HUES6 (cell line): ENCODE measurements around the gene CACNA1C.

ENCODE experiments used
- H3K27ac ChIP-seq: 2 replicates; pipeline ENCODE4 v1.7.0; 2013; ENCODE audit warnings: low read depth, mild to moderate bottlenecking, low read length, inconsistent platforms
- H3K27me3 ChIP-seq: 2 replicates; pipeline ENCODE4 v1.6.1; 2013; ENCODE audit warnings: low read length; ENCODE audit not compliant: control insufficient read depth, insufficient read depth
- H3K36me3 ChIP-seq: 2 replicates; pipeline ENCODE4 v1.6.1; 2013; ENCODE audit warnings: low read length; ENCODE audit not compliant: control insufficient read depth, insufficient read depth
- H3K4me1 ChIP-seq: 2 replicates; pipeline ENCODE4 v1.6.1; 2013; ENCODE audit warnings: low read length; ENCODE audit not compliant: control insufficient read depth, insufficient read depth
- H3K4me3 ChIP-seq: 2 replicates; pipeline ENCODE4 v1.5.1; 2013; ENCODE audit warnings: low read depth, low read length
- H3K9ac ChIP-seq: one replicate; pipeline ENCODE4 v1.6.1; 2013; ENCODE audit warnings: mild to moderate bottlenecking, low read length
- H3K9me3 ChIP-seq: 2 replicates; pipeline ENCODE4 v1.6.1; 2013; ENCODE audit warnings: low read depth, low read length; ENCODE audit not compliant: control insufficient read depth, insufficient read depth

CACNA1C gene

DNA sequence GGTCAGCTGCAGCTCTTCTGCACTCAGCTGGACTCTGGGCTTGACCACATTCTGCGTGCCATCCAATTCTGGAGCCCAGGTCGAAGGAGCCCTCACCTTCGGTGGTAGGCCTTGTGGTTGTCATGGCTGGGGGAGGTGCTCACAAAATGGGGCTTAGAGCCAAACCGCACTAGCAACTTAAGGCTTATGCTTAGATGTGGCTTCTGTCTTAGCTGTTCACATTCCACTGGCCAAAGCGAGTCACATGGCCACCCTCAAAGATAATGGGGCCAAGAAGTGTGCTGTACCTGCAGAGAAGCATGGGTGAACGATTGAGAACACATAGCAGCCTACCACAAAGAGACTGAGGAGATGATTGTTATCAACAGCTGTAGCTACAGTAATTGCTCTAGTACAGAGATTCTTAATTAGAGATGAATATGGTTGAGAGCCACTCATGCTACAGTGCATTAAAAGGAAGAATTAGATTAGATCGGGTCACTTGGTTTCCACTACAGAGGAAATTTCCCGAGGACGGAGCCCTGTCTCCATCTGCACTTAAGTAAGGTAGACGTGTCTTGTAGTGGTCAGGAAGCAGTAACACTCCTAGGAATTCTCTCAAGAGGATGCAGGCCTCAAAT is 407.4 kb downstream of the CACNA1C start:
- Histone ChIP-seq H3K4me1 (peaks cover 5% of the 10 kb centered on the region; the same call in 1 of the 2 replicates), H3K27ac (no peak overlapping the region), H3K9ac (no peak overlapping the region), H3K4me3 (no peak overlapping the region), H3K27me3 (no peaks in the 10 kb centered on the region), H3K9me3 (no peaks in the 10 kb centered on the region), H3K36me3 (no peaks in the 10 kb centered on the region)

DNA sequence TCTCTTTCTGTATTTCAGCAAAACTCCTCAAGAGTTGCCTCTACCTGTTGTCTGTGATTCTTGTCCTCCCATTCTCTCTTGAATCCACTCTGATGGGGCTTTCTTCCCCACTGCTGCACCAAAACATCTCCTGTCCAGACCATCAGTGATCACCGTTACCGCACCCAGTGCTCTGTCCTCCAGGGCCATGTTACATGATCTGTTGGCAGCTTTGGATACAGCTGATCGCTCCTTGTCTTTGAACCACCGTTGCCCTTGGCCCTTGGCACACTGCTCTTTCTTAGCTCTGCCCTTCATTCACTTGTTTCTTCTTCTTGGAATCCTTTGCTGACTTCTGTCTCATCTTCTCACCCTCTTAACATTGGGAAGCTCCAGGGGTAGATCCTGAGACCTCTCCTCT is 408.3 kb downstream of the CACNA1C start:
- Histone ChIP-seq H3K4me3 (no peak overlapping the region), H3K27ac (no peak overlapping the region), H3K9ac (no peak overlapping the region), H3K36me3 (no peaks in the 10 kb centered on the region), H3K9me3 (no peaks in the 10 kb centered on the region), H3K27me3 (no peaks in the 10 kb centered on the region), H3K4me1 (peaks cover 5% of the 10 kb centered on the region; the same call in 1 of the 2 replicates)

DNA sequence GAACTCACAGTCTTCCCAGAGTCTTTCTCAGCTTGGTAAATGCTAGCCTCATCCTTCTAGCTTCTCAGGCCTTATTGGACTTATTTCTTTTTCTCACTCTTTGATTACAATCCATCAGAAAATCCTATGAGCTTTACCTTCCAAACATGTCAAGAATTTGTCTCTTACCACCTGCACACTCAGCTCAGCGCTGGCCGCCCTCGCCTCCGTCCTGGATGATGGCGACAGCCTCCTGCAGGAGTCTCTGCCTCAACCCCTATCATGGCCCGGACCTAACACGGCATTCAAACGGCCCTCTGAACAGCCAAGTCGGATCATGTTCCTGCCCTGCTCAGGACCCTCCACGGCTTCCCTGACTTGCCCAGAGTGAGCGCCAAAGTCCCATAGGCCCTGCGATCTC is 408.9 kb downstream of the CACNA1C start:
- Histone ChIP-seq H3K36me3 (no peaks in the 10 kb centered on the region), H3K9me3 (no peaks in the 10 kb centered on the region), H3K27ac (no peak overlapping the region), H3K27me3 (no peaks in the 10 kb centered on the region), H3K4me1 (peaks cover under 1% of the 10 kb centered on the region; the same call in 1 of the 2 replicates), H3K9ac (no peak overlapping the region), H3K4me3 (no peak overlapping the region)

- Histone ChIP-seq H3K27me3 (no peaks in the 10 kb centered on the region), H3K9ac (no peak overlapping the region), H3K9me3 (no peaks in the 10 kb centered on the region), H3K4me1 (no peaks in the 10 kb centered on the region; the same call in 1 of the 2 replicates), H3K27ac (no peak overlapping the region), H3K4me3 (no peak overlapping the region), H3K36me3 (no peaks in the 10 kb centered on the region)
These were observed 409.3 kb downstream of the CACNA1C start for GRCh38 chr12:2462087-2462486.

DNA sequence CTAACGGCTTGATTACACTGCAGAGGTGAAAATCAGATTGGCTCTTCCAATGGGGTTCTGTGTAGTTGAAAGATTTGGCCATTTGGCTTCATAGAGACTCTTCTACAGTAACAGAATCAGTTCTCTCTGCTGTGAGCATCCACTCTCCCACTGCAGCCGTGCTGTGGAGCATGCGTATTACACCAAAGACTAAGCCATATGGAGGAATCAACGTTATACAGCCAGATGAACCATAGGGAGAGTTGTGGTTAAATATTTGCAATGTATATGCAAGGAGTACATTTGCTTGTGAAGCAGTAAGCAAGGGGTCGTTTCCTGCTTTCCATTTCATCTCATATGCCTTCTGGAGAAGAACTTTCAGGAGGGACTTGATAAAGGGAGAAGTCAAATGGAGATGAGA is 410.9 kb downstream of the CACNA1C start:
- Histone ChIP-seq H3K27me3 (no peaks in the 10 kb centered on the region), H3K9ac (no peak overlapping the region), H3K4me1 (no peaks in the 10 kb centered on the region), H3K36me3 (no peaks in the 10 kb centered on the region), H3K9me3 (no peaks in the 10 kb centered on the region), H3K4me3 (no peak overlapping the region), H3K27ac (no peak overlapping the region)

- Histone ChIP-seq H3K4me1 (no peaks in the 10 kb centered on the region), H3K27me3 (no peaks in the 10 kb centered on the region; the same call in 1 of the 2 replicates), H3K27ac (no peak overlapping the region)
These were observed 412.9 kb downstream of the CACNA1C start for GRCh38 chr12:2465681-2466080.

GRCh38 chr12:2466211-2466610 is 413.4 kb downstream of the CACNA1C start:
- H3K4me1 ChIP-seq, result no peaks in the 10 kb centered on the region
- no peaks in the 10 kb centered on the region for H3K9me3 ChIP-seq
- no peaks in the 10 kb centered on the region; the same call in 1 of the 2 replicates for H3K27me3 ChIP-seq
- no peaks in the 10 kb centered on the region for H3K36me3 ChIP-seq
- H3K27ac ChIP-seq, result no peak overlapping the region
- no peak overlapping the region for H3K4me3 ChIP-seq
- H3K9ac ChIP-seq, result no peak overlapping the region

More at GRCh38 chr12:2465681-2466080, 412.9 kb downstream of the CACNA1C start:
- Histone ChIP-seq H3K9me3 (no peaks in the 10 kb centered on the region), H3K4me3 (no peak overlapping the region), H3K36me3 (no peaks in the 10 kb centered on the region), H3K9ac (no peak overlapping the region)

DNA sequence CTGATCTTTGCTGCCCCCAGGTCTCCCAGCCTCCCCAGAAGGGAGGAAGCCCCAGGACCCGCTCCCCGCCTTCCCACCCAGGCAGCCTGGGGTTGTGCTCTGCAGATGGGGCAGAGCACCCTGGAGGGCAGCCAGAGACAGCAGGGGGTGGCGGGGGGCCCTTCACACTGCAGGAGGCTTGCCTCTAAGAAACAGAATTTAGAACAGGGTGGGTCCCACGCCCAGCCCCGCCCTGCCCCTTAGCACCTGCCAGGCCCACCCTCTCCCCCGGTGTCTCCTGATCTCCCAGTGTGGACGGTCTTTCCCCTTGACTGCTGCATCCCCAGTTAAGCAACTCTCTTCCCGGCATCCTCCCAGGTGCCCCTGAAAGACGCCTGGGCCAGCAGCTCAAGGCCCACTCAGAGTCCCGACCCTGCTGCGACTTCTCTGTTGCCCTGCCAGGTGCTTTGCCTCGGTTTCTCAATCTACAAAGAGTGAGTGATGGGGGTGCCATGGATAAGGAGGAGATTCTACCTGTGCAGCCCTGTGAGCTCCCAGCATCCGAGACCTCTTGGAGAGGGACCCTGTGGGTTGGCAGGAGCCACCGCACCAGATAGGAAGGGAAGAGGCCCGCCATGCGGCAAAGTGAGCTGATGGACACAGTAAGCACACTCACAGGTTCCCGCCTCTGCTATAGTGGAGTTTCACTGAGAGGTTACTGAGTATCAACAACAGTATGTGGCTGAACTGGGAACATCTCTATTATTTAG is 414.8 kb downstream of the CACNA1C start:
- no peak overlapping the region for H3K9ac ChIP-seq
- H3K36me3 ChIP-seq, result no peaks in the 10 kb centered on the region
- H3K4me3 ChIP-seq, result no peak overlapping the region
- H3K27me3 ChIP-seq, result no peaks in the 10 kb centered on the region; the same call in 1 of the 2 replicates
- H3K4me1 ChIP-seq, result no peaks in the 10 kb centered on the region
- H3K27ac ChIP-seq, result no peak overlapping the region
- H3K9me3 ChIP-seq, result no peaks in the 10 kb centered on the region

GRCh38 chr12:2475984-2476383 is 423.2 kb downstream of the CACNA1C start:
- Histone ChIP-seq H3K36me3 (no peaks in the 10 kb centered on the region), H3K9me3 (no peaks in the 10 kb centered on the region), H3K4me3 (no peak overlapping the region), H3K27ac (no peak overlapping the region), H3K27me3 (no peaks in the 10 kb centered on the region), H3K9ac (no peak overlapping the region), H3K4me1 (no peaks in the 10 kb centered on the region)

DNA sequence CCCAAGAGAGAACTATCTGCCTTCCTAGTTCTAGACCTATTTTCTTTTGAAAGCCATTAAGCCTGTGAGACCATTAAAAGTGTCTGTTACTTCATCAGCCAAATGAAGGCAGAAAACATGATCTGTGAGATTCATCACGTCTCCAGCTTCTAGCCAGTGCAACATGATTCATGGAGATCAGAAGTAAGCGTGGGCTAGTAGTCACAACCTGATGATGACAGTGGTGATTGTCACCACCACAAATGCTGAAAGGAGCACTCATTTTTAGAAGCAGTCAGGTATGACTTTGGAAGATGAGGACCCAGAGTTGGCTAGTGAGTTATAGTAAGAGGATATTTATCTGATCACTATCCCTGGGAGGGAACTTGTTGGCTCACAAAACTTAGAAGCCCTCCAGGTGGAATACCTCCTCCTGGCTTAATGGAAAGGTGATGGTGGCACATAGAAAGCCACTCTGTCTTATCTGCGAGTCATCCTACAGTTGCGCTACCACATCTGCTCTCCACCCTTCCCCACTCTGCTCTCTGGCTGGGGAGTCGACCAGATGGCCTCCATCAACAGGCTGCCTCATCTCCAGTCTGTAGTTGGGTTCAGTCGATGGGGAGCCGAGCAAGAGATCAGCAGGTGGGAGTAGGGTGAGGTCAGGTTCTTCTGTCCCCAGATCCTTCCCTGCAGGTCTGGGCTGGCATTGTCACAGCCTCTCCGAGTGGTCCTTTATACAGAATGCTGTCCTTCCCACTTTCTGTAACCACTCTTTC is 424.4 kb downstream of the CACNA1C start:
- H3K27ac ChIP-seq, result no peak overlapping the region
- no peaks in the 10 kb centered on the region for H3K27me3 ChIP-seq
- no peak overlapping the region for H3K4me3 ChIP-seq

More for the DNA sequence above, 424.4 kb downstream of the CACNA1C start:
- no peaks in the 10 kb centered on the region for H3K9me3 ChIP-seq
- no peaks in the 10 kb centered on the region for H3K36me3 ChIP-seq
- no peak overlapping the region for H3K9ac ChIP-seq
- H3K4me1 ChIP-seq, result no peaks in the 10 kb centered on the region
